Upper lobe of left lung (tissue), 6 donors: ENCODE measurements around the gene CARD11. TPM values are rescaled to one million over a fixed set of nuclear protein-coding genes. Genes with fewer than 3 reads are reported as not detected.

Experiments
- ATAC-seq, 2 donors: fragments of 200-7000 bp; cut with Tn5 transposase; one replicate each; pipeline ENCODE4 v1.9.1; 2022; ENCODE audit warnings: mild to moderate bottlenecking in 2 of 2, moderate library complexity in 2 of 2; ENCODE audit not compliant: low FRiP score in 2 of 2
- DNase-seq, 2 donors: peaks; one replicate each; pipeline ENCODE4 v3.0.0-alpha.2; 2019 to 2020
- H3K27ac ChIP-seq, 4 donors: fragments of 200-600 bp; sonication (generic); one replicate each; pipeline ENCODE4 v1.5.1; 2016 to 2019
- H3K27me3 ChIP-seq, 4 donors: fragments of 200-600 bp; sonication (generic); one replicate each; pipeline ENCODE4 v1.5.1; 2017 to 2019
- H3K36me3 ChIP-seq, 4 donors: fragments of 200-600 bp; sonication (generic); one replicate each; pipeline ENCODE4 v1.5.1; 2016 to 2019
- H3K4me1 ChIP-seq, 4 donors: fragments of 200-600 bp; sonication (generic); one replicate each; pipeline ENCODE4 v1.5.1; 2018 to 2019
- H3K4me3 ChIP-seq, 4 donors: fragments of 200-600 bp; sonication (generic); one replicate each; pipeline ENCODE4 v1.5.1; 2017 to 2019; ENCODE audit warnings: mild to moderate bottlenecking in 2 of 4, moderate library complexity in 1 of 4
- H3K9me3 ChIP-seq, 4 donors: fragments of 200-600 bp; sonication (generic); one replicate each; pipeline ENCODE4 v1.5.1; 2018 to 2019
- CTCF ChIP-seq, 6 experiments: fragments of 450-650 bp in 4 of 6; fragments of 200-600 bp in 2 of 6; sonication (generic) in 2 of 6; IDR thresholded peaks; one replicate each; pipeline ENCODE4 v1.5.1; 2016 to 2019; ENCODE audit warnings: antibody characterized with exemption in 6 of 6
- EP300 ChIP-seq, 4 donors: sonication (generic); formaldehyde crosslinking; IDR thresholded peaks; one replicate each; pipeline ENCODE4 v1.5.1; 2017; ENCODE audit warnings: antibody characterized with exemption in 4 of 4, control low read depth in 2 of 4
- POLR2A ChIP-seq, 4 donors: fragments of 450-650 bp; IDR thresholded peaks; one replicate each; pipeline ENCODE4 v1.5.1; 2016 to 2017; ENCODE audit warnings: antibody characterized with exemption in 4 of 4, mild to moderate bottlenecking in 2 of 4
- POLR2AphosphoS5 ChIP-seq, 2 donors: sonication (generic); formaldehyde crosslinking; IDR thresholded peaks; one replicate each; pipeline ENCODE4 v1.5.1; 2017; ENCODE audit warnings: antibody characterized with exemption in 2 of 2
- WGBS, 2 donors: methylation state at CpG; one replicate each; pipeline ENCODE4 v1.1.5; 2017 to 2018; 5-methylcytosine and 5-hydroxymethylcytosine counted together
- total RNA-seq, 6 donors: library from RNA; depleted of rRNA in 4 of 6; stranded (reverse); fragments of >200 nt in 4 of 6; gene quantifications; one replicate each; pipeline versions ENCODE4 v1.1.0 to v1.2.1, GENCODE V29; 2016 to 2021
- donor health status: DM: no; HTN: no; CAD: no; lungs with moderate emphysema.
- donor health status: DM: no; HTN: yes; CAD: no; lungs with severe emphysema.

CARD11 gene
- total RNA-seq, 6 donors from 2014 or later: 2.8 to 16.8 (median 6.8) TPM

DNA sequence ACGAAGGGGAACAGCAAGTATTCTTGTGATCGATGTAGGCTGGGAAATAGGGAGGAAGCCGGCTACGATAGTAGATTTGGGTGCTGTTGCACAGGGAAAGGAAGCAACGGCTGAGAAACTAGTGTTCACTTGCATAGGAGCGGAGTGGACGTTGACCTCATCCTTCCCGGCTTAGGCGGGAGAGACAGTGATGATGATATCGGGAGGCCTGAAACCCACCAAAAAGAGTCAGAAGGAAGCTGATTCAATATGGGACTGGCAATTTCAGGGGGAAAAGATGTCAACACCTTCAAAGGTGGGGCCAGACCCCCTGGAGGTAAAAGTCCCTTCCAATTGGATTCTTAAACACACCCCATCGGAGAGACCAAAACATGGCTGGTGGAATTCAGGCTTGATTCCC is 61.3 kb downstream of the CARD11 start:
- ATAC-seq: no peak
- TF ChIP-seq POLR2A (IDR thresholded peaks at IDR 0.05): no peak
- no peak for TF ChIP-seq POLR2AphosphoS5 (IDR thresholded peaks at IDR 0.05)
- no peak for TF ChIP-seq EP300 (IDR thresholded peaks at IDR 0.05)
- TF ChIP-seq CTCF (IDR thresholded peaks at IDR 0.05): no peak
- Histone ChIP-seq H3K9me3 (no peaks in the 10 kb centered on the region), H3K36me3 (no peaks in the 10 kb centered on the region), H3K27ac (no peak overlapping the region), H3K27me3 (no peaks in the 10 kb centered on the region), H3K4me1 (peaks cover 5 to 16% (median 13%) of the 10 kb centered on the region in 4 donors), H3K4me3 (no peak overlapping the region)
- WGBS, 2 donors: 94 to 95% methylated on average over 11 of the region's 11 CpGs
- no peak for DNase-seq

GRCh38 chr7:2981103-2981480 is 62.6 kb downstream of the CARD11 start:
- no peaks in the 10 kb centered on the region for H3K27me3 ChIP-seq
- 89 to 91% methylated on average over 8 of the region's 8 CpGs for WGBS, 2 donors
- no peak overlapping the region for H3K4me3 ChIP-seq
- H3K36me3 ChIP-seq: no peaks in the 10 kb centered on the region
- no peaks in the 10 kb centered on the region for H3K9me3 ChIP-seq
- H3K27ac ChIP-seq: no peak overlapping the region
- peaks cover 5 to 16% (median 13%) of the 10 kb centered on the region in 4 donors for H3K4me1 ChIP-seq
- ATAC-seq: no peak
- no peak for DNase-seq
- TF ChIP-seq POLR2A (IDR thresholded peaks at IDR 0.05) (no peak), CTCF (IDR thresholded peaks at IDR 0.05) (no peak), EP300 (IDR thresholded peaks at IDR 0.05) (no peak), POLR2AphosphoS5 (IDR thresholded peaks at IDR 0.05) (no peak)

- peak; percentile 37 to 74 for DNase-seq
- peak in 1 of 2 donors; percentile 26 for ATAC-seq
Observed at GRCh38 chr7:2980401-2981102, 63.1 kb downstream of the CARD11 start.

DNA sequence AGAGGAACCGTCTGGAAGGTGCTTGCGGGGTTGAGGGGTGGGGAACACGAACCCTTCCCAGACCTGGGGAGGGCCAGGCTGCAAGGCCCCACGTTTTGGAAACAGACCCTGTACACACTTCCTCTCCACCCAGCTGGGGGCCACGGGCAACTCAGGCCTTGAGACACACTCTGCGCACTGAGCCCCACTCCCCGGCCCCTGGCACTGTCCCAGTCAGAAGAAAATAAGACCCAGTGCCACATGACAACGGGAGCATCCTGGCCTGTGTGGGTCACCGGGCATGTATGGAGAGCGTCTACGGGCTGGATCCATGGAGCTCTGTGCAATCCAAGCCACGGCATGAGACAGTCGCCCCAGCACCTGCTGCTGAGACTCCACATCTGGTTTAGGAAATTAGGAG is 63.7 kb downstream of the CARD11 start:
- 52 to 75% methylated on average over 6 to 8 of the region's 13 CpGs for WGBS, 2 donors
- no peak for ATAC-seq
- peak overlapping the region in 1 of 4 donors; percentile 49 for H3K27ac ChIP-seq
- H3K9me3 ChIP-seq: no peaks in the 10 kb centered on the region
- TF ChIP-seq POLR2AphosphoS5 (IDR thresholded peaks at IDR 0.05) (no peak), CTCF (IDR thresholded peaks at IDR 0.05) (no peak), POLR2A (IDR thresholded peaks at IDR 0.05) (no peak), EP300 (IDR thresholded peaks at IDR 0.05) (no peak)
- H3K27me3 ChIP-seq: no peaks in the 10 kb centered on the region
- DNase-seq: peak in 1 of 2 donors; percentile 44
- peaks cover 5 to 16% (median 13%) of the 10 kb centered on the region in 4 donors for H3K4me1 ChIP-seq
- peak overlapping the region in 2 of 4 donors; percentile 3 to 36 for H3K4me3 ChIP-seq
- no peaks in the 10 kb centered on the region for H3K36me3 ChIP-seq

More at GRCh38 chr7:2980401-2981102, 63.1 kb downstream of the CARD11 start:
- Histone ChIP-seq H3K36me3 (no peaks in the 10 kb centered on the region), H3K27ac (peak overlapping the region in 1 of 4 donors; percentile 49), H3K27me3 (no peaks in the 10 kb centered on the region), H3K4me1 (peaks cover 5 to 16% (median 13%) of the 10 kb centered on the region in 4 donors), H3K9me3 (no peaks in the 10 kb centered on the region), H3K4me3 (peak overlapping the region in 2 of 4 donors; percentile 3 to 11)
- TF ChIP-seq CTCF (IDR thresholded peaks at IDR 0.05) (no peak), EP300 (IDR thresholded peaks at IDR 0.05) (no peak), POLR2A (IDR thresholded peaks at IDR 0.05) (no peak), POLR2AphosphoS5 (IDR thresholded peaks at IDR 0.05) (no peak)
- WGBS, 2 donors: 63 to 83% methylated on average over 16 to 23 of the region's 27 CpGs
